Keratinocyte (primary cell): ENCODE data around the gene KRT2.

Source experiments
- EZH2 ChIP-seq: IDR thresholded peaks from one replicate; pipeline ENCODE4 v1.6.1; 2012; ENCODE audit warnings: inconsistent platforms, mild to moderate bottlenecking, low read length, moderate library complexity
- TF ChIP-seq, protein P1 (sequence below), 3 experiments: IDR thresholded peaks in 1 of 3; conservative IDR thresholded peaks in 1 of 3; optimal IDR thresholded peaks in 1 of 3; 2 replicates in 2 of 3; 3 replicates in 1 of 3; pipeline versions ENCODE3 to v1.5.1; 2011; ENCODE audit warnings: low read length in 3 of 3, mild to moderate bottlenecking in 3 of 3, moderate library complexity in 2 of 3, control low read depth in 1 of 3, inconsistent platforms in 1 of 3; ENCODE audit not compliant: insufficient read depth in 2 of 3; ENCODE audit errors: extremely low read depth in 1 of 3

DNA sequence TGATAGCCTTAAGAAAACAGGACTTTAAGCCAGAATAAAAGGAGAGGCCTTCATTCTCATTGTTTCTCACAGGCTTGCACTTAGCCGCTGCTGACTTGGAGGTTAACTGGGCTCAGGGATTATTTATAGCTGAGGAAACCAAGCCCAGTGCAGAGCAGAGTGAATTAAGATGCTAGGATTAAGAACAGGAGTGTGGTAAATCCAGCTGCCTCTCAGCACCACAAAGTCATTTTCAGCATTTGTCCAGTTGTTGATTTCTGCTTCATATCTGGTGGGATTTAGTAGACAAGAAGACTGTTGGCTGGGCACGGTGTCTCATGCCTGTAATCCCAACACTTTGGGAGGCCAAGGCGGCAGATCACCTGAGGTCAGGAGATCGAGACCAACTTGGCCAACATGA is 19.4 kb downstream of the KRT2 start:
- TF ChIP-seq, protein P1, sequence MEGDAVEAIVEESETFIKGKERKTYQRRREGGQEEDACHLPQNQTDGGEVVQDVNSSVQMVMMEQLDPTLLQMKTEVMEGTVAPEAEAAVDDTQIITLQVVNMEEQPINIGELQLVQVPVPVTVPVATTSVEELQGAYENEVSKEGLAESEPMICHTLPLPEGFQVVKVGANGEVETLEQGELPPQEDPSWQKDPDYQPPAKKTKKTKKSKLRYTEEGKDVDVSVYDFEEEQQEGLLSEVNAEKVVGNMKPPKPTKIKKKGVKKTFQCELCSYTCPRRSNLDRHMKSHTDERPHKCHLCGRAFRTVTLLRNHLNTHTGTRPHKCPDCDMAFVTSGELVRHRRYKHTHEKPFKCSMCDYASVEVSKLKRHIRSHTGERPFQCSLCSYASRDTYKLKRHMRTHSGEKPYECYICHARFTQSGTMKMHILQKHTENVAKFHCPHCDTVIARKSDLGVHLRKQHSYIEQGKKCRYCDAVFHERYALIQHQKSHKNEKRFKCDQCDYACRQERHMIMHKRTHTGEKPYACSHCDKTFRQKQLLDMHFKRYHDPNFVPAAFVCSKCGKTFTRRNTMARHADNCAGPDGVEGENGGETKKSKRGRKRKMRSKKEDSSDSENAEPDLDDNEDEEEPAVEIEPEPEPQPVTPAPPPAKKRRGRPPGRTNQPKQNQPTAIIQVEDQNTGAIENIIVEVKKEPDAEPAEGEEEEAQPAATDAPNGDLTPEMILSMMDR (optimal IDR thresholded peaks at IDR 0.05 in 1 of 3, IDR thresholded peaks at IDR 0.05 in 1 of 3, conservative IDR thresholded peaks at IDR 0.05 in 1 of 3; ENCODE audit: extremely low read depth in 1 of 3, insufficient read depth in 2 of 3, low read length in 3 of 3), result no peak
- TF ChIP-seq EZH2, result no peak
